ENCODE results near the gene CBX4. TPM values are rescaled to one million over a fixed set of nuclear protein-coding genes. Genes with fewer than 3 reads are reported as not detected.

The CBX4 gene
- total and polyA plus RNA-seq, 10 of the 15 experiments (the other 5 are each of a cell fraction or from before 2014, with no cell fraction given), result 0.69 to 24.6 (median 4.2) TPM

DNA sequence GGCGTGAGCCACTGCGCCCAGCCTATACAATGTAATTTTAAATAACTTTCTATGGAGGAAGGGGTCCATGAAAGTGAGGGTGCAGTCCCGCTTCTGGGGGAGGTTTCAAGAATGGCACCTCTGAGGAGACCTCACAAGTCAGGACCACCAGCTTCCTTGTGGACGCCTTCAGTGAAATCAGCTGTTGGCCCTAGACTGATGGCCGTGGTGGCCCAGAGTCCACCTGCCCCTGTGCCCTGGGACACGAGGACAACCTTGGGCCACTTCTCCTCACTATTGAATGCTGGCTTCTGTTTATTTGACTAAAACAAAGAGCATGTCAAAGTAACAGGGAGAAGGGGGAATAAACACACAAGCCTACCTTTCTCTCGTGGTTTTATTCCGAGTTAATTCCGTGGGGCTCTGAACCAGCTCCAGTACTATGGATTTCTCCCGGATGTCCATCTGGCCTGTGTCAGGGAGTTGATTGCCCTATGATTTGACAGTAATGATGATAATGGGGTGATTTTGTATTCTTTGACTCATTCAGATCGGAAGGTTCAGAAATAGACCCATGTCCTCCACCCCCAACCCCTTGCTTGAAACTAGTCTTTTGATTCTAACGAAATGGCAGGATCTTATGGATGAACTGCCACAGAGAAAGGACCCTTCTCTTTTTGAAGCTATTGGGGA is 8.6 kb upstream of the CBX4 start:
- H3K4me1 ChIP-seq (ENCODE audit: control insufficient read depth, insufficient read depth, low read length), result 0 out of 2 replicates have a peak, but pooled peaks cover 2% of the 10 kb centered on the region
- H3K27ac ChIP-seq (ENCODE audit: control insufficient read depth, insufficient read depth), result no peak overlapping the region
- ATAC-seq, result no peak
- H3K9ac ChIP-seq (ENCODE audit: control insufficient read depth, insufficient read depth, low read length), result no peak overlapping the region
- H3K79me2 ChIP-seq (ENCODE audit: control insufficient read depth, insufficient read depth, low read length), result no peaks in the 10 kb centered on the region
- FAIRE-seq, result no peak
- no peak overlapping the region for H2AFZ ChIP-seq (ENCODE audit: control insufficient read depth, low read depth, low read length)
- DNase-seq (ENCODE audit: low read depth, low spot score), result no peak
- BruUV-seq (replicated peaks), result no TSS peak
- intact Hi-C loops (cut with micrococcal nuclease; ENCODE audit: unreplicated experiment) (loop anchor here (5.0 to 10.0 kb wide), 2 partner anchors 74 to 127 kb away; no protein-coding TSS in a partner anchor), in situ Hi-C loops (cut with MboI) (no loop called here)
- no peak overlapping the region for H3K4me2 ChIP-seq (ENCODE audit: control insufficient read depth, insufficient read depth)
- CTCF ChIA-PET, result interaction anchor here (1.0 to 1.9 kb wide), 3 partner anchors 107 to 123 kb away, joined by 3 to 9 read pairs (median 4); no protein-coding TSS in a partner anchor
- no peaks in the 10 kb centered on the region for H3K36me3 ChIP-seq (ENCODE audit: control insufficient read depth in 2 of 2, insufficient read depth in 2 of 2, low read length in 1 of 2)
- no peaks in the 10 kb centered on the region for H4K20me1 ChIP-seq (ENCODE audit: control insufficient read depth, insufficient read depth)
- POLR2A ChIA-PET, result interaction anchor here (1.5 kb wide), 1 partner anchor 9 kb away, joined by 6 read pairs; the partner anchor contains the start of gene CBX4
- SMC1A ChIA-PET (ENCODE audit: uncharacterized antibody, unreplicated experiment), result interaction anchor here (0.8 kb wide), 1 partner anchor 74 kb away, joined by 3 read pairs; no protein-coding TSS in a partner anchor
- RAD21 ChIA-PET (ENCODE audit: unreplicated experiment), result no interaction called here
- TF ChIP-seq POLR2AphosphoS2 (IDR thresholded peaks at IDR 0.05; ENCODE audit: low read depth, low read length) (no peak), ZNF384 (IDR thresholded peaks at IDR 0.05; ENCODE audit: borderline replicate concordance, low read depth, low read length) (no peak), GATAD2B (conservative IDR thresholded peaks at IDR 0.05; ENCODE audit: low read depth) (no peak), ZNF207 (IDR thresholded peaks at IDR 0.05; ENCODE audit: borderline replicate concordance) (no peak), ZNF592 (IDR thresholded peaks at IDR 0.05) (no peak), HSF1 (IDR thresholded peaks at IDR 0.05; ENCODE audit: low read depth, low read length) (no peak), CEBPB (IDR thresholded peaks at IDR 0.05; ENCODE audit: borderline replicate concordance in 1 of 2, low read depth in 2 of 2, low read length in 2 of 2) (no peak), JUNB (IDR thresholded peaks at IDR 0.05) (no peak), ZBED1 (IDR thresholded peaks at IDR 0.05; ENCODE audit: borderline replicate concordance) (no peak), CHD1 (IDR thresholded peaks at IDR 0.05; ENCODE audit: low read depth, low read length) (no peak)
- TF ChIP-seq, protein P1, sequence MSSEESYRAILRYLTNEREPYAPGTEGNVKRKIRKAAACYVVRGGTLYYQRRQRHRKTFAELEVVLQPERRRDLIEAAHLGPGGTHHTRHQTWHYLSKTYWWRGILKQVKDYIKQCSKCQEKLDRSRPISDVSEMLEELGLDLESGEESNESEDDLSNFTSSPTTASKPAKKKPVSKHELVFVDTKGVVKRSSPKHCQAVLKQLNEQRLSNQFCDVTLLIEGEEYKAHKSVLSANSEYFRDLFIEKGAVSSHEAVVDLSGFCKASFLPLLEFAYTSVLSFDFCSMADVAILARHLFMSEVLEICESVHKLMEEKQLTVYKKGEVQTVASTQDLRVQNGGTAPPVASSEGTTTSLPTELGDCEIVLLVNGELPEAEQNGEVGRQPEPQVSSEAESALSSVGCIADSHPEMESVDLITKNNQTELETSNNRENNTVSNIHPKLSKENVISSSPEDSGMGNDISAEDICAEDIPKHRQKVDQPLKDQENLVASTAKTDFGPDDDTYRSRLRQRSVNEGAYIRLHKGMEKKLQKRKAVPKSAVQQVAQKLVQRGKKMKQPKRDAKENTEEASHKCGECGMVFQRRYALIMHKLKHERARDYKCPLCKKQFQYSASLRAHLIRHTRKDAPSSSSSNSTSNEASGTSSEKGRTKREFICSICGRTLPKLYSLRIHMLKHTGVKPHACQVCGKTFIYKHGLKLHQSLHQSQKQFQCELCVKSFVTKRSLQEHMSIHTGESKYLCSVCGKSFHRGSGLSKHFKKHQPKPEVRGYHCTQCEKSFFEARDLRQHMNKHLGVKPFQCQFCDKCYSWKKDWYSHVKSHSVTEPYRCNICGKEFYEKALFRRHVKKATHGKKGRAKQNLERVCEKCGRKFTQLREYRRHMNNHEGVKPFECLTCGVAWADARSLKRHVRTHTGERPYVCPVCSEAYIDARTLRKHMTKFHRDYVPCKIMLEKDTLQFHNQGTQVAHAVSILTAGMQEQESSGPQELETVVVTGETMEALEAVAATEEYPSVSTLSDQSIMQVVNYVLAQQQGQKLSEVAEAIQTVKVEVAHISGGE (CRISPR knock-in tag; IDR thresholded peaks at IDR 0.05), result no peak
- peaks cover 2 to 23% of the 10 kb centered on the region in 2 experiments for H3K27me3 ChIP-seq (replicated peaks in 1 of 2; ENCODE audit: control insufficient read depth in 2 of 2, insufficient read depth in 2 of 2, low read length in 1 of 2)
- no peak overlapping the region for H3K4me3 ChIP-seq
- WGBS (ENCODE audit: insufficient coverage, insufficient replicate concordance, low lambda C conversion rate, missing lambda C conversion rate), result 42% methylated on average over 12 of the region's 12 CpGs
- no peaks in the 10 kb centered on the region for H3K9me3 ChIP-seq (replicated peaks; ENCODE audit: control insufficient read depth, insufficient read depth, low read length)
